ENCODE measurements around the gene PKIG.

- TF ChIP-seq CTCF (conservative IDR thresholded peaks at IDR 0.05; ENCODE audit: low read depth in 2 of 2) (no peak), EZH2phosphoT487 (IDR thresholded peaks at IDR 0.05; ENCODE audit: unreplicated experiment) (no peak), STAT1 (IDR thresholded peaks at IDR 0.05; ENCODE audit: unreplicated experiment) (no peak), ZNF462 (CRISPR knock-in tag; IDR thresholded peaks at IDR 0.05) (no peak), REST (IDR thresholded peaks at IDR 0.05; ENCODE audit: unreplicated experiment) (no peak), ETS1 (IDR thresholded peaks at IDR 0.05) (no peak), ZNF114 (CRISPR knock-in tag; IDR thresholded peaks at IDR 0.05) (no peak), EZH2 (IDR thresholded peaks at IDR 0.05; ENCODE audit: low read depth, unreplicated experiment) (no peak), CREB1 (CRISPR knock-in tag; IDR thresholded peaks at IDR 0.05; ENCODE audit: low read depth) (no peak), POLR2AphosphoS5 (IDR thresholded peaks at IDR 0.05; ENCODE audit: low read depth) (no peak), NANOG (IDR thresholded peaks at IDR 0.05; ENCODE audit: borderline replicate concordance) (no peak)
These were observed 778 bp downstream of the PKIG start for GRCh38 chr20:44583157-44583556.

Measured in GM23338 (cell line).